Endothelial cell of umbilical vein (primary cell): ENCODE data around the gene BCAS4. TPM values are rescaled to one million over a fixed set of nuclear protein-coding genes. Genes with fewer than 3 reads are reported as not detected.

ENCODE experiments used
- BruUV-seq: library from RNA; stranded (reverse); fragments of 400-500 nt; replicated peaks from 2 replicates; lab custom pipeline; 2021; lab: Mats Ljungman, UMichigan
- CTCF ChIA-PET: fragments of 300-600, 350-600 bp; sonication (Branson Sonifier 250); formaldehyde crosslinking; loops from one replicate; lab custom pipeline; 2021; ENCODE audit warnings: antibody characterized with exemption, inconsistent platforms; lab: Charles Lee
- POLR2A ChIA-PET: fragments of 300-600, 350-600 bp; sonication (Branson Sonifier 250); formaldehyde crosslinking; loops from one replicate; lab custom pipeline; 2021; ENCODE audit warnings: antibody characterized with exemption, inconsistent platforms; lab: Charles Lee
- DNase-seq: peaks from one replicate; pipeline ENCODE4 v3.0.0-alpha.2; 2011; ENCODE audit warnings: low read depth, low spot score
- FAIRE-seq: peaks from 2 replicates; lab custom pipeline; 2011; peaks lifted over from hg19 to GRCh38; lab: Jason Lieb, UNC
- H2AFZ ChIP-seq: 2 replicates; pipeline ENCODE4 v1.6.0; 2012; ENCODE audit warnings: low read depth, low read length, control low read depth, inconsistent platforms
- H3K27ac ChIP-seq: 2 replicates; pipeline ENCODE4 v1.5.1; 2011; ENCODE audit warnings: low read depth, mild to moderate bottlenecking, control low read depth, low read length, moderate library complexity; ENCODE audit not compliant: insufficient read depth
- H3K27me3 ChIP-seq, 2 experiments: 2 replicates each; pipeline versions ENCODE4 v1.6.0 to v1.6.1; 2011; ENCODE audit warnings: low read length in 2 of 2, mixed read lengths in 1 of 2; ENCODE audit not compliant: control insufficient read depth in 2 of 2, insufficient read depth in 2 of 2
- H3K36me3 ChIP-seq, 2 experiments: 2 replicates in 1 of 2; 3 replicates in 1 of 2; pipeline ENCODE4 v1.5.1; 2011; ENCODE audit warnings: low read length in 2 of 2, mild to moderate bottlenecking in 1 of 2, moderate library complexity in 1 of 2; ENCODE audit not compliant: control insufficient read depth in 2 of 2, insufficient read depth in 2 of 2; ENCODE audit errors: extremely low read depth in 1 of 2
- H3K4me1 ChIP-seq: 3 replicates; pipeline ENCODE4 v1.5.1; 2011; ENCODE audit warnings: mild to moderate bottlenecking, low read length; ENCODE audit not compliant: control insufficient read depth, insufficient read depth; ENCODE audit errors: extremely low read depth
- H3K4me2 ChIP-seq: 2 replicates; pipeline ENCODE4 v1.6.1; 2011; ENCODE audit warnings: low read length, control low read depth, mixed read lengths; ENCODE audit not compliant: insufficient read depth
- H3K4me3 ChIP-seq, 3 experiments: fragments of 200-600 bp in 1 of 3; sonication (generic), shearing (Covaris generic) in 1 of 3; replicated peaks in 1 of 3; 2 replicates each; pipeline ENCODE4 v1.5.1; 2011 to 2016; ENCODE audit warnings: control low read depth in 3 of 3, low read length in 3 of 3, mild to moderate bottlenecking in 2 of 3, inconsistent platforms in 1 of 3, low read depth in 1 of 3, moderate library complexity in 1 of 3; ENCODE audit not compliant: insufficient read depth in 1 of 3
- H3K79me2 ChIP-seq: 2 replicates; pipeline ENCODE4 v1.6.0; 2012; ENCODE audit warnings: low read length, inconsistent platforms; ENCODE audit not compliant: control insufficient read depth, insufficient read depth
- H3K9ac ChIP-seq: replicated peaks from 2 replicates; pipeline ENCODE3; 2011; ENCODE audit warnings: low read length, control low read depth; ENCODE audit not compliant: insufficient read depth; ENCODE audit errors: extremely low read depth
- H3K9me1 ChIP-seq: replicated peaks from 3 replicates; pipeline ENCODE4 v1.6.0; 2011; ENCODE audit warnings: mild to moderate bottlenecking, low read length; ENCODE audit not compliant: control insufficient read depth, insufficient read depth; ENCODE audit errors: extremely low read depth
- H3K9me3 ChIP-seq: replicated peaks from 2 replicates; pipeline ENCODE4 v1.5.1; 2012; ENCODE audit warnings: low read length, inconsistent platforms; ENCODE audit not compliant: control insufficient read depth, insufficient read depth
- H4K20me1 ChIP-seq: replicated peaks from 2 replicates; pipeline ENCODE3; 2011; ENCODE audit warnings: mild to moderate bottlenecking, low read length; ENCODE audit not compliant: control insufficient read depth, insufficient read depth; ENCODE audit errors: extremely low read depth
- CTCF ChIP-seq, 2 donors: IDR thresholded peaks; 1 replicate in 1 of 2; 2 replicates in 1 of 2; pipeline ENCODE4 v1.5.1; 2011; ENCODE audit warnings: low read length in 2 of 2, mild to moderate bottlenecking in 2 of 2, moderate library complexity in 2 of 2, control low read depth in 1 of 2, inconsistent platforms in 1 of 2, low read depth in 1 of 2; ENCODE audit not compliant: insufficient read depth in 1 of 2; ENCODE audit errors: extremely low read depth in 1 of 2
- EZH2 ChIP-seq: IDR thresholded peaks from 2 replicates; pipeline ENCODE4 v1.6.1; 2012; ENCODE audit warnings: borderline replicate concordance, low read depth, mild to moderate bottlenecking, moderate library complexity, low read length, inconsistent platforms; ENCODE audit not compliant: severe bottlenecking
- FOS ChIP-seq: IDR thresholded peaks from 2 replicates; pipeline ENCODE4 v1.6.1; 2011; ENCODE audit warnings: mild to moderate bottlenecking, low read length, moderate library complexity, borderline replicate concordance; ENCODE audit not compliant: insufficient read depth
- GATA2 ChIP-seq: IDR thresholded peaks from 2 replicates; pipeline ENCODE4 v1.7.0; 2011; ENCODE audit warnings: low read depth, mild to moderate bottlenecking, moderate library complexity, mixed read lengths, low read length; ENCODE audit not compliant: insufficient read length, insufficient read depth
- JUN ChIP-seq: IDR thresholded peaks from 2 replicates; pipeline ENCODE4 v1.6.1; 2011; ENCODE audit warnings: borderline replicate concordance, low read depth; ENCODE audit not compliant: insufficient read length, insufficient read depth
- MYC ChIP-seq: IDR thresholded peaks from one replicate; pipeline ENCODE4 v1.6.1; 2011; ENCODE audit warnings: mild to moderate bottlenecking, low read depth, low read length
- POLR2A ChIP-seq: IDR thresholded peaks from 2 replicates; pipeline ENCODE4 v1.6.1; 2012; ENCODE audit warnings: low read depth, mild to moderate bottlenecking, control low read depth, low read length
- POLR2AphosphoS5 ChIP-seq: IDR thresholded peaks from 2 replicates; pipeline ENCODE4 v1.6.1; 2012; ENCODE audit warnings: low read depth, mild to moderate bottlenecking, control low read depth, low read length, moderate library complexity; ENCODE audit not compliant: insufficient read depth
- dilution Hi-C: fragments of 300-500 bp; cut with MboI; formaldehyde crosslinking; loops from one replicate; pipeline ENCODE4 v1.15.0; 2019; ENCODE audit warnings: low sequenced_read_pairs; ENCODE audit not compliant: extremely low pct_ligation_motif_present
- intact Hi-C: fragments of 100-400 bp; cut with micrococcal nuclease; formaldehyde crosslinking; loops from one replicate; pipeline ENCODE4 v1.10.0; 2022
- polyA plus RNA-seq, 4 experiments: library from polyadenylated mRNA; depleted of rRNA in 3 of 4; stranded (reverse) in 3 of 4; unstranded in 1 of 4; fragments of >200 nt; gene quantifications; 2 replicates each; pipeline versions ENCODE4 v1.2.1 to v1.2.3, GENCODE V29; 2011 to 2012; ENCODE audit warnings: missing spikeins in 1 of 4
- total RNA-seq: library from RNA; stranded (reverse); gene quantifications from 2 replicates; pipeline ENCODE4 v1.2.3, GENCODE V29; 2021
- TF ChIP-seq, protein P1 (sequence below): IDR thresholded peaks from 2 replicates; pipeline ENCODE4 v1.6.1; 2011; ENCODE audit not compliant: insufficient read depth, insufficient read length

The BCAS4 gene
- total and polyA plus RNA-seq, 2 donors (not counting 3 experiments of a cell fraction or from before 2014, with no cell fraction given): 1.0 to 1.5 TPM

DNA sequence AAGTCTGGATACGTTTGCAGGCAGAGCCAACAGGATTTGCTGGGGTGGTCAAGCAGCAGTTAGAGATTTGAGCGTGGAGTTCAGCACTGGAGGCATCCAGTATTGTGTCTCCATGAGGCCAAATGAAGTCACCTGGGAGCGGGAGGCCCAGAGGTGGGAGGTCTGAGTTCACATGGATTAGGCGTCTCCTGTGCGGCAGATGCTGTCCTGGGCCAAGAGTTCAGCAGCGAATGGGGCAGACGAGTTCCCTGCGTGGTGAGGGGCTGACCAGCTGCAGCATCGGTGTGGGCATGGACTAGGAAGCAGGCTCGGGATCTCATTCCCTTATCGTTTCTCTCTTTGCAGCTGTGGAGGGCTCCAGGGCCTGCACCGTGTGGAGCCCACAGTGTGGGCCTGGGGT is 66.2 kb downstream of the BCAS4 start:
- no peak overlapping the region for H3K27ac ChIP-seq
- no peaks in the 10 kb centered on the region for H3K4me1 ChIP-seq
- no peaks in the 10 kb centered on the region for H3K27me3 ChIP-seq
- H3K4me2 ChIP-seq: no peak overlapping the region
- dilution Hi-C loops: no loop called here
- no peaks in the 10 kb centered on the region for H4K20me1 ChIP-seq
- H3K9me3 ChIP-seq: no peaks in the 10 kb centered on the region
- no peak for TF ChIP-seq EZH2
- TF ChIP-seq GATA2: no peak
- TF ChIP-seq, protein P1, sequence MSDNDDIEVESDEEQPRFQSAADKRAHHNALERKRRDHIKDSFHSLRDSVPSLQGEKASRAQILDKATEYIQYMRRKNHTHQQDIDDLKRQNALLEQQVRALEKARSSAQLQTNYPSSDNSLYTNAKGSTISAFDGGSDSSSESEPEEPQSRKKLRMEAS: no peak
- TF ChIP-seq POLR2A: no peak
- no peak for TF ChIP-seq FOS
- no peak for TF ChIP-seq MYC
- TF ChIP-seq JUN: no peak
- no peak for TF ChIP-seq CTCF (IDR thresholded peaks at IDR 0.05; ENCODE audit: extremely low read depth in 1 of 2, insufficient read depth in 1 of 2, low read depth in 1 of 2, low read length in 2 of 2)
- no peak for TF ChIP-seq POLR2AphosphoS5
- ChIA-PET POLR2A (no interaction called here), CTCF (no interaction called here)
- H2AFZ ChIP-seq: no peak overlapping the region
- no peak for FAIRE-seq
- H3K9ac ChIP-seq: no peak overlapping the region
- BruUV-seq: no TSS peak
- intact Hi-C loops: no loop called here
- H3K4me3 ChIP-seq: no peak overlapping the region
- H3K9me1 ChIP-seq: no peaks in the 10 kb centered on the region
- H3K36me3 ChIP-seq: no peaks in the 10 kb centered on the region
- no peak for DNase-seq
- H3K79me2 ChIP-seq: no peaks in the 10 kb centered on the region
